Uterus (tissue), 2 donors: Measurements from ENCODE around the gene MST1.

Experiments used
- POLR2A ChIP-seq, 2 donors: fragments of 450-650 bp; IDR thresholded peaks; one replicate each; pipeline ENCODE4 v1.6.1; 2016; ENCODE audit warnings: antibody characterized with exemption in 2 of 2, mild to moderate bottlenecking in 1 of 2, moderate library complexity in 1 of 2
- TF ChIP-seq, protein P1 (sequence below), 4 experiments: fragments of 200-600 bp in 2 of 4; fragments of 450-650 bp in 2 of 4; sonication (generic) in 2 of 4; IDR thresholded peaks; one replicate each; pipeline ENCODE4 v1.5.1; 2016 to 2019; ENCODE audit warnings: antibody characterized with exemption in 4 of 4, mild to moderate bottlenecking in 2 of 4, moderate library complexity in 1 of 4

DNA sequence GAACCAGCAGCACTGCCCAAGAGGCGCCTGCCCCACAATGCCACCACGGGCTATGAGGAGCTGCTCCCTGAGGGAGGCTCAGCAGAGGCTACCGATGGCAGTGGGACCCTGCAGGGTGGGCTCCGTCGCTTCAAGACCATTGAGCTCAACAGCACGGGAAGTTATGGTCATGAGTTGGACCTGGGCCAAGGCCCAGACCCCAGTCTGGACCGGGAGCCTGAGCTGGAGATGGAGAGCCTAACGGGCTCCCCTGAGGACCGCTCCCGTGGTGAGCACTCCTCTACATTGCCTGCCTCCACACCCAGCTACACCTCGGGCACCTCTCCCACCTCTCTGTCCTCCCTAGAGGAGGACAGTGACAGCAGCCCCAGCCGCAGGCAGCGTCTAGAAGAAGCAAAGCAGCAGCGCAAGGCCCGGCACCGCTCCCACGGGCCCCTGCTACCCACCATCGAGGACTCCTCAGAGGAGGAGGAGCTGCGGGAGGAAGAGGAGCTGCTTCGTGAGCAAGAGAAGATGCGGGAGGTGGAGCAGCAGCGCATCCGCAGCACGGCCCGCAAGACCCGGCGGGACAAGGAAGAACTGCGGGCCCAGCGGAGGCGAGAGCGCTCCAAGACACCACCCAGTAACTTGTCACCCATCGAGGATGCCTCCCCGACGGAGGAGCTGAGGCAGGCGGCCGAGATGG is 36.9 kb downstream of the MST1 start:
- TF ChIP-seq, protein P1, sequence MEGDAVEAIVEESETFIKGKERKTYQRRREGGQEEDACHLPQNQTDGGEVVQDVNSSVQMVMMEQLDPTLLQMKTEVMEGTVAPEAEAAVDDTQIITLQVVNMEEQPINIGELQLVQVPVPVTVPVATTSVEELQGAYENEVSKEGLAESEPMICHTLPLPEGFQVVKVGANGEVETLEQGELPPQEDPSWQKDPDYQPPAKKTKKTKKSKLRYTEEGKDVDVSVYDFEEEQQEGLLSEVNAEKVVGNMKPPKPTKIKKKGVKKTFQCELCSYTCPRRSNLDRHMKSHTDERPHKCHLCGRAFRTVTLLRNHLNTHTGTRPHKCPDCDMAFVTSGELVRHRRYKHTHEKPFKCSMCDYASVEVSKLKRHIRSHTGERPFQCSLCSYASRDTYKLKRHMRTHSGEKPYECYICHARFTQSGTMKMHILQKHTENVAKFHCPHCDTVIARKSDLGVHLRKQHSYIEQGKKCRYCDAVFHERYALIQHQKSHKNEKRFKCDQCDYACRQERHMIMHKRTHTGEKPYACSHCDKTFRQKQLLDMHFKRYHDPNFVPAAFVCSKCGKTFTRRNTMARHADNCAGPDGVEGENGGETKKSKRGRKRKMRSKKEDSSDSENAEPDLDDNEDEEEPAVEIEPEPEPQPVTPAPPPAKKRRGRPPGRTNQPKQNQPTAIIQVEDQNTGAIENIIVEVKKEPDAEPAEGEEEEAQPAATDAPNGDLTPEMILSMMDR (IDR thresholded peaks at IDR 0.05), result no peak
- TF ChIP-seq POLR2A (IDR thresholded peaks at IDR 0.05), result no peak
